Fibroblast of villous mesenchyme (primary cell): ENCODE measurements around the gene KANK3. TPM values are rescaled to one million over a fixed set of nuclear protein-coding genes. Genes with fewer than 3 reads are reported as not detected.
A peak's percentile ranks its signal among the peaks of the same experiment; 100 is the strongest.
"Not testable (repeated sequence)": the region's sequence is repeated elsewhere in the genome, so short reads cannot be mapped to it uniquely, and the experiment has no call there.

Experiments
- DNase-seq: peaks from one replicate; pipeline ENCODE4 v3.0.0-alpha.2; 2010; ENCODE audit warnings: low read depth
- H3K4me3 ChIP-seq: 2 replicates; pipeline ENCODE4 v1.5.1; 2011; ENCODE audit warnings: low read depth, mild to moderate bottlenecking, low read length
- CTCF ChIP-seq: IDR thresholded peaks from 2 replicates; pipeline ENCODE4 v1.5.1; 2012; ENCODE audit warnings: low read depth, mild to moderate bottlenecking, low read length; ENCODE audit not compliant: insufficient read depth
- total RNA-seq: library from RNA; depleted of rRNA; stranded (reverse); fragments of >200 nt; gene quantifications from 2 replicates; pipeline ENCODE4 v1.2.3, GENCODE V29; 2012

KANK3 gene
- total RNA-seq, 1 donor = under 0.01 TPM

GRCh38 chr19:8355631-8356402, 12.8 kb upstream of the KANK3 start:
- H3K4me3 ChIP-seq = no peak overlapping the region
- TF ChIP-seq CTCF = no peak
- DNase-seq = peak; percentile 99

- not testable (repeated sequence) for DNase-seq, H3K4me3 ChIP-seq
These were observed 9.8 kb upstream of the KANK3 start for GRCh38 chr19:8352845-8353244.

- DNase-seq = peak; percentile 59
- TF ChIP-seq CTCF = no peak
- H3K4me3 ChIP-seq = peak overlapping the region; percentile 34
These were observed 9.2 kb upstream of the KANK3 start for GRCh38 chr19:8352134-8352827.

- DNase-seq, H3K4me3 ChIP-seq: not testable (repeated sequence)
These were observed 6.7 kb upstream of the KANK3 start for GRCh38 chr19:8349629-8350372.

- H3K4me3 ChIP-seq = peak overlapping the region; percentile 68
- no peak for TF ChIP-seq CTCF
- DNase-seq = no peak
These were observed 402 bp upstream of the KANK3 start for GRCh38 chr19:8343483-8343844.

- peak overlapping the region; percentile 68 for H3K4me3 ChIP-seq
- TF ChIP-seq CTCF = no peak
- no peak for DNase-seq
These were observed 762 bp downstream of the KANK3 start for GRCh38 chr19:8342316-8342683.

- not testable (repeated sequence) for DNase-seq, H3K4me3 ChIP-seq
These were observed 1.6 kb downstream of the KANK3 start for GRCh38 chr19:8341504-8341903.

GRCh38 chr19:8340341-8341096, 2.5 kb downstream of the KANK3 start:
- peak; percentile 32 for TF ChIP-seq CTCF
- peak; percentile 96 for DNase-seq
- H3K4me3 ChIP-seq = no peak overlapping the region
